ENCODE results near the gene OAF.

The OAF gene

GRCh38 chr11:120215634-120216033, 4.8 kb downstream of the OAF start:
- TF ChIP-seq, protein P1, sequence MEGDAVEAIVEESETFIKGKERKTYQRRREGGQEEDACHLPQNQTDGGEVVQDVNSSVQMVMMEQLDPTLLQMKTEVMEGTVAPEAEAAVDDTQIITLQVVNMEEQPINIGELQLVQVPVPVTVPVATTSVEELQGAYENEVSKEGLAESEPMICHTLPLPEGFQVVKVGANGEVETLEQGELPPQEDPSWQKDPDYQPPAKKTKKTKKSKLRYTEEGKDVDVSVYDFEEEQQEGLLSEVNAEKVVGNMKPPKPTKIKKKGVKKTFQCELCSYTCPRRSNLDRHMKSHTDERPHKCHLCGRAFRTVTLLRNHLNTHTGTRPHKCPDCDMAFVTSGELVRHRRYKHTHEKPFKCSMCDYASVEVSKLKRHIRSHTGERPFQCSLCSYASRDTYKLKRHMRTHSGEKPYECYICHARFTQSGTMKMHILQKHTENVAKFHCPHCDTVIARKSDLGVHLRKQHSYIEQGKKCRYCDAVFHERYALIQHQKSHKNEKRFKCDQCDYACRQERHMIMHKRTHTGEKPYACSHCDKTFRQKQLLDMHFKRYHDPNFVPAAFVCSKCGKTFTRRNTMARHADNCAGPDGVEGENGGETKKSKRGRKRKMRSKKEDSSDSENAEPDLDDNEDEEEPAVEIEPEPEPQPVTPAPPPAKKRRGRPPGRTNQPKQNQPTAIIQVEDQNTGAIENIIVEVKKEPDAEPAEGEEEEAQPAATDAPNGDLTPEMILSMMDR (IDR thresholded peaks at IDR 0.05; ENCODE audit: insufficient read depth, low read length, poor library complexity, severe bottlenecking), result no peak
- Histone ChIP-seq H3K27me3 (replicated peaks; ENCODE audit: control insufficient read depth, insufficient read depth, low read length) (no peaks in the 10 kb centered on the region; the same call in 1 of the 2 replicates), H3K36me3 (ENCODE audit: control insufficient read depth, insufficient read depth, low read length) (no peaks in the 10 kb centered on the region), H3K4me3 (replicated peaks; ENCODE audit: low read depth, low read length) (no peak overlapping the region)
- no peak for DNase-seq (ENCODE audit: extremely low read depth, insufficient read length)

DNA sequence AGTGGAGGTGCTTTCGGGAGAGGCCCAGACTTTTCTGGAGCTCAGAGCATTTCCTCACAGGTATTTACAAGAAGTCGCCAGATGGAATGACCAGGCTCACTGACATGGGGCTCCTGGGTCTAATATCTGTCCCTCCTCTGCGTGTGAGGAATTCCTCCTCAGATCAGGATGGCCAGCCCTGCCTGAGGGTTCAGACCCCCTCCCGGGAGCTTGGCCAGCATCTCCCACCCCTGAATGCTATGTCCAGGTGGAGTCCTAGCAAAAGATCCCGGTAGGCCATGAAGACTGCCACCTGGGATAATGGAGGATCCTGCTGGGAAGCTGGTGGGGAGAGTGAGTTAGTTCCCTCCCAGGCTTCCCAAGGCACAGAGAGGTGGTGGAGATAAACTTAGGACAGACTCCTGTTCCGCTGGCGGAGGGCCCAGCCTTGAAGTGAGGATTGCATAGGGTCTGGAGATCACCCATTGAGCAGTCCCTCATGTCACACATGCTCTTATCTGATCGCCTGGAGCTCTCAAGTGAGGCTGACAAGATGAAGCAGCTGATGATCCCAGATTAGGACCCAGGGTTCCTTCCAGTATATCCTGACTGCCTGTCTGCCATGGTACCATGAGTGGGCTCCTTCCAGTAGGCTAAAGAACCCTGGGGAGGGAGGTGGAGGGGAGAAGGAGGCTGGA, 5.7 kb downstream of the OAF start:
- no peak for DNase-seq (ENCODE audit: extremely low read depth, insufficient read length)
- H3K4me3 ChIP-seq (replicated peaks; ENCODE audit: low read depth, low read length), result no peak overlapping the region
- TF ChIP-seq, protein P1 (IDR thresholded peaks at IDR 0.05; ENCODE audit: insufficient read depth, low read length, poor library complexity, severe bottlenecking), result no peak
- no peaks in the 10 kb centered on the region for H3K36me3 ChIP-seq (ENCODE audit: control insufficient read depth, insufficient read depth, low read length)
- H3K27me3 ChIP-seq (replicated peaks; ENCODE audit: control insufficient read depth, insufficient read depth, low read length), result no peaks in the 10 kb centered on the region; the same call in 1 of the 2 replicates

DNA sequence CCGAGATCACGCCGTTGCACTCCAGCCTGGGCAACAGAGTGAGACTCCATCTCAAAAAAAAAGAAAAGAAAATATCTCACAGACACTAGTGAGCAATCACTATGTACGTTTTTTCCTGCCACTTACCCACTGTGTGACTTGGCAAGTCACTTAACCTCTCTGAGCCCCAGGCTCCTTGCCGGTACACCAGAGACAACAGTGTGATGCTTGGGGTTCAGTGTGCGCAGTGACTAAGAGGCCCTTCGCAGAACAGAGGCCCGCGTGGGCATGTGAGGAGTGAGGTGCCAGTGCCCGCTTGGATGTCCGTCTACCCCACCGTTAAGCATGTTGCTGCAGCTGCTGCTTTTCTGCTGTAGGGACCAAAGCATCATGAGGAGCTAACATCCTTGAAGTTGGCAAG, 6.7 kb downstream of the OAF start:
- Histone ChIP-seq H3K4me3 (replicated peaks; ENCODE audit: low read depth, low read length) (no peak overlapping the region), H3K27me3 (replicated peaks; ENCODE audit: control insufficient read depth, insufficient read depth, low read length) (no peaks in the 10 kb centered on the region), H3K36me3 (ENCODE audit: control insufficient read depth, insufficient read depth, low read length) (no peaks in the 10 kb centered on the region)
- DNase-seq (ENCODE audit: extremely low read depth, insufficient read length), result no peak
- TF ChIP-seq, protein P1 (IDR thresholded peaks at IDR 0.05; ENCODE audit: insufficient read depth, low read length, poor library complexity, severe bottlenecking), result no peak

GRCh38 chr11:120217941-120218694, 7.3 kb downstream of the OAF start:
- no peak for DNase-seq (ENCODE audit: extremely low read depth, insufficient read length)
- Histone ChIP-seq H3K4me3 (replicated peaks; ENCODE audit: low read depth, low read length) (no peak overlapping the region), H3K27me3 (replicated peaks; ENCODE audit: control insufficient read depth, insufficient read depth, low read length) (no peaks in the 10 kb centered on the region), H3K36me3 (ENCODE audit: control insufficient read depth, insufficient read depth, low read length) (no peaks in the 10 kb centered on the region)
- TF ChIP-seq, protein P1 (IDR thresholded peaks at IDR 0.05; ENCODE audit: insufficient read depth, low read length, poor library complexity, severe bottlenecking), result no peak

- Histone ChIP-seq H3K4me3 (replicated peaks; ENCODE audit: low read depth, low read length) (no peak overlapping the region), H3K36me3 (ENCODE audit: control insufficient read depth, insufficient read depth, low read length) (no peaks in the 10 kb centered on the region), H3K27me3 (replicated peaks; ENCODE audit: control insufficient read depth, insufficient read depth, low read length) (no peaks in the 10 kb centered on the region)
- no peak for DNase-seq (ENCODE audit: extremely low read depth, insufficient read length)
- TF ChIP-seq, protein P1 (IDR thresholded peaks at IDR 0.05; ENCODE audit: insufficient read depth, low read length, poor library complexity, severe bottlenecking), result no peak
These were observed 7.8 kb downstream of the OAF start for GRCh38 chr11:120218695-120219033.
